ENCODE results near the gene PPP5C. TPM values are rescaled to one million over a fixed set of nuclear protein-coding genes. Genes with fewer than 3 reads are reported as not detected.

The PPP5C gene
- total RNA-seq (2021; ENCODE audit: unreplicated experiment) (102 TPM), Bru-seq, nascent RNA (percentile 72 among the genes with signal in this experiment), BruChase-seq, experiment 1, labeled RNA remaining after a 6-hour chase (percentile 81 among the genes with signal in this experiment), BruChase-seq, experiment 2, labeled RNA remaining after a 2-hour chase (percentile 83 among the genes with signal in this experiment)
- polyA plus RNA-seq (2012): 99.9 and 106 TPM in 2 replicates
- long read RNA-seq, transcript PPP5C-202 (12 exons, 1,929 nt): minor isoform, 12 of 201 reads
- long read RNA-seq, transcript PPP5C-201 (13 exons, 2,109 nt): major isoform, 151 of 201 reads
- long read RNA-seq, transcript PPP5C-213 (3 exons, 1,215 nt): minor isoform, 6 of 201 reads
- long read RNA-seq, partial matches to known transcripts: 4 of 201 reads
- long read RNA-seq, other reads (novel, unspliced or antisense): 26 of 201 reads

DNA sequence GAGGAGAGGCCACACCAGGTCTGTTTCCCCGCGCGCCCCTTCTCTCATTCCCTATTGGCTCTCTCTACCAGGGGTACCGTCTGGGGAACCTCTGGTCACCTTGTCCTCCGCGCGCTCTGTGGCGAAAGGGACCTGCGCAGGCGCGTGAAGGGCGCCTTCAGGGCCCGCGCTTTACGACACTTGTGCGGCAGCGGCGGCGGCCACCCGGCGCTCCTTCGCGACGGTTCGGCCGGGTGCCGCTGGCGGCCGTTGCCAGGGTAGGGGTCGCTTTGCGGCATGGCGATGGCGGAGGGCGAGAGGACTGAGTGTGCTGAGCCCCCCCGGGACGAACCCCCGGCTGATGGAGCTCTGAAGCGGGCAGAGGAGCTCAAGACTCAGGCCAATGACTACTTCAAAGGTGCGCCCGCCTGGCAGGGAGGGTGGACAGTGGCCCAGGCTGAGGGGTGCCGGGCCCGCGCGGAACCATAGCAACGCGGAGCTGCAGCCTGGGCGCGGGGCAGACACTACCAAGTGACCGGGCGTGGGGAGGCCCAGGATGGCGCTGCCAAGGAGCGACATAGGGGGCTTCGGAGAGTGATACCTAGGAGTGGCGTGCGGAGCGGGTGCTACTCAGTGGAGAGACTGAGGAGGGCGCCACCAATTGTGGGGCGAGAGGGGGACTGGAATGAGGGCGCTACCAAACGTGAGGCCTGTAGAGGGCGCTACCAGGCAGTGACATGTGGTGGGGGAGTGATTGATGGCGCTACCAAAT lies at the start of gene PPP5C:
PPP5C (plus strand) TSS at position 267 of the 751 bp plus-strand sequence; CDS start at position 277, 10 bp downstream.
- TSS peak; percentile 86 for BruUV-seq (replicated peaks)
- RAD21 ChIA-PET (ENCODE audit: low non-redundant PET in 1 of 2, low total read pairs in 2 of 2, uncharacterized antibody in 2 of 2, unreplicated experiment in 2 of 2): no interaction called here
- H3K4me1 ChIP-seq (ENCODE audit: control insufficient read depth in 1 of 2, insufficient read depth in 2 of 2, low read length in 2 of 2): peaks cover 0 to 35% of the 10 kb centered on the region in 2 experiments; a peak in 2 of 4 replicates

More for the DNA sequence above, at the start of gene PPP5C:
- ChIA-PET POLR2A (no interaction called here), CTCF (interaction anchor here (0.6 to 2.2 kb wide), 6 partner anchors 9 to 66 kb away, joined by 3 to 6 read pairs (median 4); no protein-coding TSS in a partner anchor)
- ATAC-seq: peak; percentile 88
- no peaks in the 10 kb centered on the region for H3K27me3 ChIP-seq (ENCODE audit: insufficient read depth, low read length)
- peak within 1 kb of the TSS; percentile 96 to 100 for H3K4me3 ChIP-seq (replicated peaks in 1 of 2; ENCODE audit: low read depth in 1 of 2, low read length in 2 of 2)
- intact Hi-C loops (cut with micrococcal nuclease): no loop called here
- no peaks in the 10 kb centered on the region for H4K20me1 ChIP-seq (ENCODE audit: insufficient read depth)
- no peaks in the 10 kb centered on the region for H3K9me2 ChIP-seq (ENCODE audit: insufficient read depth)
- H3K79me2 ChIP-seq (ENCODE audit: insufficient read depth, low read length): peaks cover 51% of the 10 kb centered on the region
- TF ChIP-seq TCF7L2 (IDR thresholded peaks at IDR 0.05; ENCODE audit: borderline replicate concordance, extremely low read depth, insufficient read depth, insufficient read length) (peak; percentile 83), EZH2 (IDR thresholded peaks at IDR 0.05) (no peak), CEBPB (IDR thresholded peaks at IDR 0.05; ENCODE audit: low read depth) (no peak), YY1 (IDR thresholded peaks at IDR 0.05; ENCODE audit: extremely low read depth, insufficient replicate concordance, low read depth, low read length) (peak; percentile 80), ELF1 (IDR thresholded peaks at IDR 0.05; ENCODE audit: borderline replicate concordance, low read depth) (no peak), SRF (IDR thresholded peaks at IDR 0.05; ENCODE audit: low read depth) (no peak), ZFX (IDR thresholded peaks at IDR 0.05) (peak; percentile 71; the same call in 1 of the 2 replicates), POLR2AphosphoS5 (IDR thresholded peaks at IDR 0.05; ENCODE audit: low read depth, low read length) (peak; percentile 87), SIN3A (IDR thresholded peaks at IDR 0.05; ENCODE audit: low read depth) (no peak), POLR2A (IDR thresholded peaks at IDR 0.05; ENCODE audit: borderline replicate concordance, extremely low read depth, insufficient read depth, insufficient read length) (peak; percentile 67), EZH2phosphoT487 (IDR thresholded peaks at IDR 0.05; ENCODE audit: borderline replicate concordance) (no peak), MAX (IDR thresholded peaks at IDR 0.05) (peak; percentile 85), CBX3 (IDR thresholded peaks at IDR 0.05; ENCODE audit: low read depth) (0 out of 2 replicates have a peak, but pooled peaks have one; percentile 47)
- TF ChIP-seq, protein P1, sequence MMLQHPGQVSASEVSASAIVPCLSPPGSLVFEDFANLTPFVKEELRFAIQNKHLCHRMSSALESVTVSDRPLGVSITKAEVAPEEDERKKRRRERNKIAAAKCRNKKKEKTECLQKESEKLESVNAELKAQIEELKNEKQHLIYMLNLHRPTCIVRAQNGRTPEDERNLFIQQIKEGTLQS (IDR thresholded peaks at IDR 0.05): no peak
- TF ChIP-seq, protein P2, sequence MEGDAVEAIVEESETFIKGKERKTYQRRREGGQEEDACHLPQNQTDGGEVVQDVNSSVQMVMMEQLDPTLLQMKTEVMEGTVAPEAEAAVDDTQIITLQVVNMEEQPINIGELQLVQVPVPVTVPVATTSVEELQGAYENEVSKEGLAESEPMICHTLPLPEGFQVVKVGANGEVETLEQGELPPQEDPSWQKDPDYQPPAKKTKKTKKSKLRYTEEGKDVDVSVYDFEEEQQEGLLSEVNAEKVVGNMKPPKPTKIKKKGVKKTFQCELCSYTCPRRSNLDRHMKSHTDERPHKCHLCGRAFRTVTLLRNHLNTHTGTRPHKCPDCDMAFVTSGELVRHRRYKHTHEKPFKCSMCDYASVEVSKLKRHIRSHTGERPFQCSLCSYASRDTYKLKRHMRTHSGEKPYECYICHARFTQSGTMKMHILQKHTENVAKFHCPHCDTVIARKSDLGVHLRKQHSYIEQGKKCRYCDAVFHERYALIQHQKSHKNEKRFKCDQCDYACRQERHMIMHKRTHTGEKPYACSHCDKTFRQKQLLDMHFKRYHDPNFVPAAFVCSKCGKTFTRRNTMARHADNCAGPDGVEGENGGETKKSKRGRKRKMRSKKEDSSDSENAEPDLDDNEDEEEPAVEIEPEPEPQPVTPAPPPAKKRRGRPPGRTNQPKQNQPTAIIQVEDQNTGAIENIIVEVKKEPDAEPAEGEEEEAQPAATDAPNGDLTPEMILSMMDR (IDR thresholded peaks at IDR 0.05 in 2 of 3, conservative IDR thresholded peaks at IDR 0.05 in 1 of 3; ENCODE audit: borderline replicate concordance in 1 of 3, insufficient read depth in 1 of 3, low read depth in 2 of 3, low read length in 2 of 3): peak; percentile 96 to 99 (median 97)
- H3K27ac ChIP-seq (ENCODE audit: low read depth, low read length): peak within 1 kb of the TSS; percentile 86
- peak within 1 kb of the TSS; percentile 79 for H2AFZ ChIP-seq (ENCODE audit: low read depth, low read length, poor library complexity, severe bottlenecking)
- H3K9ac ChIP-seq (ENCODE audit: low read length): peak within 1 kb of the TSS; percentile 99
- H3K4me2 ChIP-seq (ENCODE audit: low read length): peak within 1 kb of the TSS; percentile 98
- no peaks in the 10 kb centered on the region for H3K9me3 ChIP-seq (ENCODE audit: control insufficient read depth in 1 of 2, insufficient read depth in 1 of 2, low read depth in 1 of 2, low read length in 2 of 2)
- DNase-seq (ENCODE audit: low read depth, low spot score): peak; percentile 89
- H3K36me3 ChIP-seq (ENCODE audit: control insufficient read depth in 1 of 2, insufficient read depth in 2 of 2, low read length in 2 of 2): no peaks in the 10 kb centered on the region; a peak in 2 of 4 replicates

All from HCT116 (cell line).